RWPE1 (cell line): ENCODE data around the gene RNF220.

Source experiments
- CTCF ChIA-PET: fragments of 350-600 bp; sonication (Branson Sonifier 250); formaldehyde crosslinking; extraction: SDS; loops from one replicate; lab custom pipeline; 2021; lab: Yijun Ruan, JAX
- POLR2A ChIA-PET: fragments of 400-600 bp; formaldehyde crosslinking; extraction: SDS; loops from one replicate; lab custom pipeline; 2020; ENCODE audit warnings: antibody characterized with exemption; ENCODE audit not compliant: low non-redundant PET; lab: Yijun Ruan, JAX
- DNase-seq: peaks from one replicate; pipeline ENCODE4 v3.0.0; 2012; ENCODE audit warnings: low spot score
- H3K27ac ChIP-seq: fragments of 450-650 bp; 2 replicates; pipeline ENCODE4 v1.5.1; 2017
- CTCF ChIP-seq: fragments of 450-650 bp; conservative IDR thresholded peaks from 2 replicates; pipeline ENCODE4 v1.5.1; 2017; ENCODE audit warnings: low read depth, mild to moderate bottlenecking

Gene RNF220

GRCh38 chr1:44604157-44604955, 199.3 kb downstream of the RNF220 start:
- TF ChIP-seq CTCF: no peak
- DNase-seq: no peak
- POLR2A ChIA-PET: no interaction called here
- H3K27ac ChIP-seq: no peak overlapping the region
- CTCF ChIA-PET: interaction anchor here (0.6 kb wide), 1 partner anchor 195 kb away, joined by 4 read pairs; no protein-coding TSS in a partner anchor

DNA sequence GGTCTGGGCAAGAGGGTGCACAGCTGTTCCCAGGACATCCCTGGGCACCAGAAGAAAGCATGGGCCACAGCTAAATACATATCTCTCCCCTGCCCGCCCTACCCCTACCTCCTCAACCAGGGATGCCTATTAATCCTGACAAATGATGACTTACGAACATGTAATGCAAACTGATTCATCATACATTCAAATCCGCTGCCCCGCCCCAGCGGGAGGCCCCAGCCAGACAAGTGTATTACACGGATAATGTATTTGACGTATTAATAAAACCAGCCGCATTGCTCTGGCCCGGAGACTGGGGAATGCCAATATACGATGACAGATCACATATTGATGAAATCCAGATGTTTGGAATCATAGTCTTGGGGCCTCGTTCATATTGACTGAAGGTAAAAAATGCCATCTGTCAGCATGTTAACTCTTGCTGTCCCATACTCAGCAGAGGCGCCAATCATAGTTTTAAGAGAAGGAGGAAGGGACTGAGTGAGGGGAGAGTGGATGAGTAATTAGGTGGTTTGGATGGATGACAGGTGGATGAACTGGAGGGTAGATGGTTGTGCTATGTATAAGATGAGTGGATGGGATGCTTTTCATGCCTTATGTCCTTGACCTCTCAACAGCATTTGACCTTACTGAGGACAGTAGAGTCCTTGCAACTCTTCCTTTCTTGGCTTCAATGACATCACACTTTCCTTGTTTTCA, 201.0 kb downstream of the RNF220 start:
- H3K27ac ChIP-seq: no peak overlapping the region
- POLR2A ChIA-PET: no interaction called here
- TF ChIP-seq CTCF: no peak
- DNase-seq: peak; percentile 75
- CTCF ChIA-PET: interaction anchor here (0.6 kb wide), 1 partner anchor 866 kb away, joined by 4 read pairs; no protein-coding TSS in a partner anchor

- no peak overlapping the region for H3K27ac ChIP-seq
- ChIA-PET POLR2A (no interaction called here), CTCF (interaction anchor here (0.6 kb wide), 1 partner anchor 866 kb away, joined by 4 read pairs; no protein-coding TSS in a partner anchor)
- TF ChIP-seq CTCF: no peak
- DNase-seq: no peak
Observed at GRCh38 chr1:44606701-44607281, 201.7 kb downstream of the RNF220 start.

DNA sequence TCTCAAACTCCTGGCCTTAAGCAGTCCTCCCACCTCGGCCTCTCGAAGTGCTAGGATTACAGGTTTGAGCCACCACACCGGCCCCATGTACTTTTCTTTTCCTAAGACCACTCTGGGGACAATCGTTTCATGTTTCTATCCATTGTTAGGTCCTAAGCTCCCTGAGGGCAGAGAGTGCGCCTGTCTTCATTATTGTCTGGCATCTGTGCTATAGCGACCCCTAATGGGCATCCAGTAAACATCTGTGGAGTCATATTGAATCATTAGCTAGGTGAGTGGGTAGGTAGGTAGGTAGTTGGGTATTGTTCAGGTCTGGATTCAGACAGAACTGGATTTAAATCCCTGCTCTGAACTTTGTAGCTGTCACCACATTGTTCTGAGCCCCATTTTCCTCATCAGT, 203.1 kb downstream of the RNF220 start:
- ChIA-PET POLR2A (no interaction called here), CTCF (interaction anchor here (0.5 to 0.8 kb wide), 3 partner anchors 13 to 104 kb away, joined by 3 read pairs; no protein-coding TSS in a partner anchor)
- TF ChIP-seq CTCF: no peak
- DNase-seq: no peak
- no peak overlapping the region for H3K27ac ChIP-seq

DNA sequence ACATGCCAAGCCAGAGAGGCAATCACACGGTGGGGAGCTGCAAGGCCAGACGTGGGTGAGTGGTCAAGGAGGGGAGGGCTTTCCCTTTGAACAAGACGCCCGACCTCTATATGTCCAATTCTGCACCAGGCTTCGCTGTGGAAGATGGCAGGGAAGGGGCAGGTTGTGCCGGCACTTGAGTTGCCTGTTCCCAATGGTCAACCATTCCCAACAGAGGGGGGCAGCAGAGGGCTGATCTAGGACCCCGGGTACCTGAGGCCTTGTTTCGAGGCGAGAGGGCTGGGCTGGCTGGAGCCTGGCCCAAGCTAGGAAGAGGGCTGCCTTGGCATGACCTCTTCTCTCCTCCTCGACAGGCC, 204.3 kb downstream of the RNF220 start:
- ChIA-PET POLR2A (no interaction called here), CTCF (interaction anchor here (0.6 to 2.5 kb wide), 2 partner anchors 43 to 355 kb away, joined by 3 to 9 read pairs; no protein-coding TSS in a partner anchor)
- no peak for DNase-seq
- TF ChIP-seq CTCF: no peak
- H3K27ac ChIP-seq: no peak overlapping the region
